ELR (cell line): ENCODE data around the gene PLCZ1.
"Not testable (repeated sequence)": the region's sequence is repeated elsewhere in the genome, so short reads cannot be mapped to it uniquely, and the experiment has no call there.

Experiments used
- DNase-seq: peaks from one replicate; pipeline ENCODE4 v3.0.0-alpha.2; 2015; ENCODE audit warnings: low read depth

Gene PLCZ1

DNA sequence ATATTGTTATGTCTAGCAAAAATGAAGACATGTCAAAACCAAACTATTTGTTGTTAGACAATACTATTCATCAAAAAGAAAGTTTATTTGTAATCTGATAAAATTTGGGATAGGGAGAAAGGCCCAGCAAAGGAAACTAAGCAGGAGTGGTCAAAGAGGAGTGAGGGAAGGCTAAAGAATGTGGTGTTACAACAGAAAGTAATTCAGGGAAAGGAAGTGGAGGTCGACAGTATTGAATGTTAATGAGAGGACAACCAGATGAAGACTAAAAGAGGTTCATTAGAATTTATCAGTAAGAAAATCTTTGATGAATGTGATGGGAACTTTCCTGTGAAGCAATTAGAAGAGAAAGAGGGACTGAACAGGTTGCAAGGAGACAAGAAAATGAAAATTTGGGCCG, 33.9 kb downstream of the PLCZ1 start:
- peak; percentile 15 for DNase-seq

DNA sequence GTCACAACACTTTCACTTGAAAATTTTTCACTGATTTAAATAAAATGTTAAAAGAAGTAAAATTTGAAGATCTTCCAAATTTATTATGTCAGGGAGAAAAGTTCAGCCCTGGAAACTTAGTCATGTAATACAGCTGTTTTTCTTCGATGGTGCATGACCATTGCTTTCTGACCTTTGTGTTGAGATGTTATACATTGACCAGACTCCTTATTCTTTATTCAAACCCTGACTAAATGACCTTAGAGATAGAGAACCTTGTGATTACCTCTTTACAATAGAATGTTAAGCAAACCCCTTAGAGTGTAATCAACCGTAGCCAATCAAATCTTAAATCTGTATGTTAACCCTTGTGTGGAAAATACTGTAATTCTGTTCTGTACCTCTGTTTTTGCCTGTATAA, 34.5 kb downstream of the PLCZ1 start:
- no peak for DNase-seq

DNA sequence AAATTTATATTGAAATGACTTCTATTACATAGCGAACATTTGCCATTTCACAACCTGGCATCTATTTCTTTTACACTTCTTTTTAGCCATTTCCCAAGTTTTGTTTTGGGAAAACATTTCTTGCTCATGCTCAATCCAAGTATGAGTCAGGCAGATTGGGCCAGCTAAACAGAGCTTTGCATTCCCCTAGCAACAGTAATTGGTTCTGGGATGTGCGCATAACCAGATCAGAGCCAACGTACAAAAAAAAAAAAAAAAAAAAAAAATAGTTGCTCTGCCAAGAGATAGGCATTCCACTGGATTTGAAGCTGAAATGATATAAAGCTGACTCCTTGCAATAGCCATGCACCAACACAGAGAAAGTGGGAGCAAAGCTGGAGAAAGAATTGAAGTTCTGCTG, 37.5 kb downstream of the PLCZ1 start:
- DNase-seq: peak; percentile 62

DNA sequence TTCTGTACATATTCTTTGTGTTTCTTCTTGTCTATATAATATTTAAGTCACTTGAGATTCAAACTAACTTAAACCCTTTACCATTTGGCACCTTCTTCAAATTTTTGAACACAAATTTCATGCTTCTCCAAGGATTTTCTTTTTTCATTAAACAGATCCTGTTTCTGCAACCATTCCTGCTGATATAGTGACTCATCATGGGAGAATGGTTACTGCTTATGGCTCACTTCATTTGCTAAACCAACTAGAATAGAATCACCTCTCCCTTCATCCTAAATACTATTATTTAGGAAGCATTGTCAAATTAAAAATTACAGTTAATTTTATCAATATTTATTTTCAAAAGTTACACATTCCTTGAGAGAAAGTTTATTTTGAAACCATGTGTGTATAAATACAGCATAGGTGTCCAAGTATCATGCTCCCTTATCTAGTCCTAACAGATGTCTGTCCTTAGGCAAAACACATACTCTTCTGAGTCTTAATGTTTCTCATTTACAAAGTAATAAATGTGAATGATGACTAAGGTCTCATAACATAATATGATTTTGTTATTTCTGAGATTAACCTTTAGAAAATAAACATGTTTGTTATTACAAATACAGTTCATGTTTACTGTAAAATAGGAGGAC, 40.7 kb downstream of the PLCZ1 start:
- peak; percentile 75 for DNase-seq

DNA sequence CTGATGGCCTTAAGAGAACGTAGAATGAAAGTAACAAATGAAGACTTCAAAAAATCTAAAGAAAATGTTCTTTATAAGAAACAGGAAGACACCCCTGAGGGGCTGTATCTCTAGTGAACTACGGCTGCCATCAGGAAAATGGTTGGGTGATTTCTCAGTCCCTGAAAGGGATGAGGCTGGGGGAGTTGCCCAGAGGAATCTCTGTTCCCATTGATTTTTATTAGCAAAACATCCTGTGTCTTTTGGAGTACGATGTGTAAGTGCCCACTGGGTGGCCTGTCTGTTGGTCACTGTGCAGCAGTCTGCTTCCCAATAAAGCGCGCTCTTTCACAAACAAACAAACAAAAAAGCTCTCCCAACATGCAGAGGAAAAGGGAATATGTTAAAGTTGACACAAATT, 43.8 kb downstream of the PLCZ1 start:
- not testable (repeated sequence) for DNase-seq

DNA sequence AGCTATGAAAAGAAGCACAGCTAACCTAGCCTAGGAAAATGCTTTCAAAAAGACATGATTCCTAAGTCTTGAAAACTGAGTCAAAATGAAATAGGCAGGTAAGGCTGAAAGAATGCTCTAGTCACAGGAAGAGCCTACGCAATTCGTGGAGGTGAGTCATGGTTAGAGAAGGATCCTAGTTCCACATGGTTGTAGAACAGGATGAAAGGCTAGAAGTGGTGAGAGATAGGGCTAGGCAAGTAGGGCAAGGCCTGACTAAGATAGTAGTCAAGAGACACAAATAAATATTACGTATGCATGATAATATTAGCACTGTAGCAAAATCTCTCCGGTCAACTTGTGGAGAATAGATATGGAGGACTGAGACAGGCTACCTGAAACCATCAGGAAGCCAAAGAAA, 47.2 kb downstream of the PLCZ1 start:
- DNase-seq: peak; percentile 100

DNA sequence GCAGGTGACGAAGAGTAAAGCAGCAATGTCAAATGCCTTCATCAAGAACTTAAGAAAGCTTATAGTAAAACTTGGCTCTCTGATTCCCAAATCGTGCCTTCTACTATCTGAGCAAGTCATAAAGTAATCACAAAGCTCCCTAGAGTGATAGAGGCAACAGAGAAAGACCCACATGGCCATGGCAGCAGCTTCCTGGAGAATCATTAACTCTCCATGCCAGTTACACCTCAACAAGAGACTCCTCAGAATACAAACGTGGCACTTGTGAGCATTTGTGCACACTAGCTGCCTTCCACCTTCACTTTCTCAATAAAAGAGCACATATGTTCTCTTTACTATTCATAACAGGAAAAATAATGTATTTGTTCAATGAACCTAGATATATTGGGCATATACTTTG, 48.0 kb downstream of the PLCZ1 start:
- no peak for DNase-seq

DNA sequence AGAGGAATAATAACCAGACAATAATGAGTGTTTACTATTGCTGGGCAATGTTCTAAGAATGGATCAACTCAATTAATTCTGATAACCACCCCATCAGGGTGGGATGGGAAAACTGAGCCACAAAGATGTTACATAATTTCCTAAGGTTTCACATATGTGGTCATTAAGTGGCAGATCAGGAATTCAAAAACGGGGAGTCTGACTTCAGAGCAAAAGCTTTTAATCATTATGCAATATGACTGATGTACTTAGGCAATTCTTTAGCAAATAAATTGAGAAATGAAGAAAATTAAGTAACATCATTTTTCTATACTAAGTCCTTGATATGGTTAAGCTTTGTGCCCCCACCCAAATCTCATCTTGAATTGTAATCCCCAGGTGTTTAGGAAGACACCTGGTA, 53.4 kb downstream of the PLCZ1 start:
- DNase-seq: no peak

DNA sequence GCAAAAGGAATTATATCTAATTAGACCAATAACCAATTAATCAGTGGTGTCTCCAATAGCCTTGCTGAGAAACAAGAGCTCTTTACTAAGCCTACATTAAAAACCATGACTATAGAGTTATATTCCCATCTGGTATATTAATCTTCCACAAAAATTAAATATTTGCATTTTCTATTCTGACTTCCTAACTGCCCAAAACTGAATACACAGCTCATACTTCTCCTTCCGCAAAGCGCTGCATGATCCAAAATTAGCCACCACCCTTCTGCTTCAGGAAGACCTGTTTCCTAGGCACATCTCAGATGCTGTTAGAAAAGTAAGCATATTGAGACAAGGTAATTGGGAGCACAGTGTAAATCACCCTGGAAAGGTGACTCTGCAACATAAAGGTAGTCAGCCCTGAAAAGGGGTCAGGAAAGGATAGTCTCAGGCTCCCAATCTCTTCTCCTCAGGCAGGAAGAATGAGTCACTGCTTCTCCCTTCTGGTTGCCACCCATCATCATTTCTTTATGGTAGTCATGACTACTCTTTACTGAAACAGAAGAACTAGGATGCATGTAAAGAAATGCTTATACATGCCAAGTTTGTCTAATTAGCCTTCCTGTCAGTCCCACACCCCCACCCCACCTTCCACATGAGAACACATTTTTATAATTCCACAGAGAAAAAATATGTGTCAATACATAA, 54.3 kb downstream of the PLCZ1 start:
- DNase-seq: peak; percentile 69

DNA sequence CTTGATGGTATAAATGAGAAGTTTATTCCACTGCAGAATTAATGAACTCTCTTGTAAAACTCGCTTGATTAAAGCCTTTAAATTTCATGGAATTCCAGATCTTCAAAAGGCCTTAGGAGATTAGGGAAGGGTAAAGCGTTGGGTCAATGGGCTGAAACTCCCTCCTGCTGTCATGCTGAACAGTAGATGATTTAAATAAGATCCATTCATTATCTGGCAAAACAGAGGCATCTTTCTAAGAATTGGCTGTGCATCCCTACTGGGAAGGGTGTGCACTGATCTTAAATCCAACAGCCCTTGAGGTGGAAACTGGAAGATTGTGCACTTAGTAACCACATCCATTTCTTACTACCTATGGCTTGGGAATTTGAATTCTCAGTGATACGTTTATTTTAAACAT, 56.0 kb downstream of the PLCZ1 start:
- no peak for DNase-seq

DNA sequence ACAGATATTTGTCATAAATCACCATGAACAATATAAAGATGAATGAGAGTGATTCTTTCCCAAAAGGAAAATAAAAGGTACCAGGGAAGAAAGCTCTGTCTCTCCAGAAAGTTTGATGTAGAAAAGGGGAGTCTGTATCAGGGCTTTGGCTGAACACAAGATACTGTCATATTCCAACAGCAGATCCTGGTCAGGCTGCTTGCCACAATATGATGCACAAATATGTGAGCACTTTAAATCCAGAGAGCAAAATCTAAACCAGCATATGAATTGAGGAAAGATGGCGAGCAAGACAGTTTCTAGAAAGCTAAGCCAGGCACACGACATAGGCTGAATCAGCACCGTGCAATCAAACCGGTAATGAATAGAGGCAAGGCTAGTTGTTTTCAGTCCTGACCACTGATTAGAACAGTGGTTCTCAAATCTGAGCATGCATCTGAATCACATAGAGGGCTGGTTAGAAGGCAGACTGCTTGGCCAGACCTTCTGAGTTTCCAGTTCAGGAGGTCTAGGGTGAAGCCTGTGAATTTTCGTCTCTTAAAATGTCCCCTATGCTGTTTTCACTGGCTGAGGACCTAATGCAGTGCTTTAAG, 60.7 kb downstream of the PLCZ1 start:
- no peak for DNase-seq

DNA sequence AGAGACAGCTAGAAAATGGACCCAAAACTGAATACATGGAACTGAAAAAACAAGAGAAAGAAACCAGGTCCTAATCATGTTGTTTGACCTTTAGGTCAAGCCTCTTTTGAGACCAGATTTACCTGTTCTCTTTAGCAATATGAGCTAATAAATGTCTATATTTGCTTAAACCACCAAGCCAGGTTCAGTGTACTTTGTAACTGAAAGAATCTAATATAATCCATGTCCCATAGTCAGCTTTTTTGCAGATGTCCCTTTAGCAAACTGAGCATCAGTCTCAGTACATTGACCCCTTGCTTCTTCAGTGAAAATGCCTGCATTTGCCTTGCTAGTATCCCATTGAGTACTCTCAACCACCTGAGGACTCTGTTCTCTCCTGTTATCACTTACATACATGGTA, 61.7 kb downstream of the PLCZ1 start:
- no peak for DNase-seq

DNA sequence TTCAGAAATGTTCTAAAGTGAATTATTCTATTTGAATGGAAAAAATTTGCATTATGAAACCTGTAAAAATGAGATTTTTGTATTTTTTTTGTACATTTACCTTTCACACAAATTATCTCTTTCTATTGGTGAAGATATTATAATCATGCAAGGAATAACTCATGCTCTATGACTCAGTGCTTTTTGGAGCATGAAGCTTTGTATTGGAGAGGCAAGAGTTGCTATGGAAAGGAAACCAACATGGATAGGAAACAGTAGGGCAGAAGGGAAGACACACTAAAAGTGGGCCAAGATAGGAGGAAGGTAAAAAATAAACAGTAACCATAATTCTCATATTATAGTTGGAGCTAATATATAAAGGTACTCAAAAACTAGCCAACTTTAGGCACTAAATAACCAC, 79.0 kb downstream of the PLCZ1 start:
- DNase-seq: peak; percentile 4

DNA sequence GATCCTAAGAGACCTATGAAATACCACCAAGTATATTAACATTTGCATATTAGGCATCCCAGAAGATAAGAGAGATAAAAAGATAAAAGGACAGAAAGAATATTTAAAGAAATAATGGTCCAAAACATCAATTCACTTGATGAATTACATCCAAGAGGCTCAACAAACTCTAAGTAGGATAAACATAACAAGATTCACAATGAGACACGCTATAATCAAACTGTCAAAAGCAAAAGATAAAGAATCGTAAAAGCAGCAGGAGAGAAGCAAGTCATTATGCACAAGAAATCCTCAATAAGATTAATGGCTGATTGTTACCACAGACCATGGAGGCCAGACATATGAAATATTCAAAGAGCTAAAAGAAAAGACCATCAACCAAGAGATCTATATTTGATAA, 79.6 kb downstream of the PLCZ1 start:
- no peak for DNase-seq

DNA sequence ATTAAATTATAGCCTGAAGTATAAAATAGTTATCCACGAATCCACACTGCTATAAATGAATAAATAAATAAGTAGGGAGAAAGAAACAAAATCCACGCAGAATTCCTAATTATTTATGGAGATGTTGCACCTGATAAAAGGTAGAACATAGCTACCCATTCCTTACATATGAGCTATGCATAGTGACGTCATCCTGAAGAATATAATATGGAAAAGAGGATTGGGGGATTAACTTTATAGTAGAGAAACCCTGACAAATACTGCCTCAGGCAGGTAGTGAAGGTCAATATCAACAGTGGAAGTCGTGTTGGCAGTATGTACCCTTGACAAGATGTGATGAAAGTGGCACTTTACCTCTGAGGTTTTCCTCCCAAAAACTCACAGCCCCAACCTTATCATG, 82.5 kb downstream of the PLCZ1 start:
- no peak for DNase-seq

DNA sequence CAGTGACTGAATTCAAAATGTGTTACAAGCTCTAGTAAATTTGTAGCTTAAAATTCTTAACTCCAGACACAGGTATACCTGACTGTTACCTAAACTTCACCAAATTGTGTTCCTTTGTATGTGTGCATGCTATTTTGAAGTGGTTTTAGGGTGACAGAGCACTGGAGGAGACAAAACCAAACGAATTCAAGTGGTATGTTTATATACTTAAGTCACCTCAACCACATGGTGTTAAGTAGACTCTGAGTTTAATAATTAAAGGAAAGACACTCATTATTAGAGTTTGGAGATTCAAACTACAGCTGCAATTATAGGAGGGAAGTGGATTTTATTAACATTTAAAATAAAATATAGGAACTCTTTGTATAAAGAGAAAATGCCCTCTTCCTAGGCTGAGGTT, 84.3 kb downstream of the PLCZ1 start:
- no peak for DNase-seq

DNA sequence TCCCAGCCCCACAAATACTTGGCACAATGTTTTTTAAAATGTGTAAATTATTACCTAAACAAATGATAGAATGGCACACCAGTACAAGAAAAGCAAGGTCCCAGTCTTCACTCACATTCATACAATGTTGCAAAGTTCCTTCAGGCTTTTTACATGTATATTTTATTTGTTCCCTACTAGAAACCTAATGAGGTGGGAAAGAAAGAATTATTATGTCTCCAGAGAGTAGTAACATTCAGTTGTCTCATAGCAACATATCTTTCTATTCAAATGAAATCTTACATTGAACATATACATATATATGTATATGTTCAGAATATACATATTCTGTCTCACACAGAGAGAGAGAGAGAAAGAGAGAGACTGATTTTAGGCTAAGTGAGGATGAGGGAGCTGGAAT, 85.2 kb downstream of the PLCZ1 start:
- no peak for DNase-seq

DNA sequence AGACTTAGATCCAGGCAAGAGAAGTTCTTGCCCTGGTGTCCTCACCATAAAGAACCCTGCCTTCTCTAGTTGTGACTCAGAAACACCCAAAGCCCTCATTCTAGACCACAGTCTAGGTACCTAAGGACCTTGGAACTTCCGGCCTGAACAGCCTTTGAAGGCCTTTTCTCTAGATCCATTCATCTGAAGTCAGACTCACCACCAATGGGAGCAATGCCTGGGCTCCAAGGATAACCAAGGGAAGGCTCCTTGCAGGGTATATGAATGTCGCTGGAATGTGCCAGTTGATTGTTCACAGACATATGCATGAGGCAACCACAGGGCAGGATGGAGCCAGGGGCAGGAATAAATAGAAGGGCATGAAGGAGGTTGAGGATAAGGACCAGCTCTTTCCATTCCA, 86.3 kb downstream of the PLCZ1 start:
- peak; percentile 41 for DNase-seq

DNA sequence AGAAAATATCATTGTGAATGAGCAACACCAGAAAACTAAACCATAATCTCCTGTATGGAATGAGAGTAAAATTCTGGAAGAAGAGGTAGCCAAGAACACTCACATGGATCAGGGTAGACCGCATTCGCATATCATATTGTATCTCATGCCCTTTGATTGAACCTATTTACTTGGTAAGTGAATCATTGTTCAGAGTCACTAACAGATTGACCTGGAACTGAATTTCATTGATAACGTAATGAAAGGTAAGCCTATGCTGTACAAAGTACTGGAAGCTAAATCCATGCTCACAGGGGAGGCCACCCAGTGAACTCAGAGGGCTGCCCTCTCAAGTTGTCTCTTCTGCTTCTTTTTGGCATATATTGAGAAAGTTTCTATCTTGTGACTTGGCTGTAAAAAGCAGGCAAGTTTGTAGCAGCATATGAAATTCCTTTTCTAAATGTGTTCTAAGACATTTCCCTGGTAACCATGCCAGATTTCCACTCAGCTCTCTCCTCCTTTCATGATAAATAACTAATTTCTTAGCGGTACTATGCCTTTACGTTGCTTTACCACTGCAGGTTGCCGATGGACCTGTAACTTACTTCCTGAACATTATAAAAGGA, 91.4 kb downstream of the PLCZ1 start:
- no peak for DNase-seq

DNA sequence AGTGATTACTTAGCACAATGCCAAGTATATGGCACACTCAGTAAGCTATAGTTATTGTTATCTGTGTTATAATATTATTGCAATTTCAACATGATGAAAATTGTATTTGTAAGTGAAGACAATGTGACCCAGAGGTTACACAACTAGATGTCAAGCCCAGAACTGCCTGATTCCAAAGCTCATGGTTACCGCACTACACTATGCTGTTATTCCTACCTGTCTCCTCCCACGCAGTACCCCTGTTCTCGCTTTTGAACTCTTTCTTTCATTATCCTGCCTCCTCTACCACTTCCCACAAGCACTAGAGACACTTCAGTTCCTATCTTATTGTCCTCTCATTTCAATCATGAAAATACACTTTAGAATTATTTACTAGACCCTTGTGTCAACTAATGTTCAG, 93.2 kb downstream of the PLCZ1 start:
- no peak for DNase-seq

DNA sequence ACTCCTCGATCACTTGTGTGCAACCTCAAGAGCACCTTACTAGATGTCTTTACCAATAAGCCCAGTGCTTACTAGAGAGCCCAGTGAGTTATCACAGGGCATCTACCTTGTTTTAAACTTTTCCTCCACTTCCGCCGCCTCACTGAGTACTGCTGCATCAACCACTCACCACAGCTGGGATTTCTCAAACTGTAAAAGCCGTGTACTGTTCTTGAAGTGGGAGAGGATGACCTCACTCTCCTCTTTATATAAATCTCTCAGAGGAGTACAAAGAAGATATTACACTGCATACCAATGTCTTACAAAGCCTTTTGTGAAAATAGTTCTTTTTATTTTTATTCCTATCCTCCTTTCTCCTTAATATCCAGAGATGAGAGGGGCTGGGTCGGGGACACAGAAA, 94.1 kb downstream of the PLCZ1 start:
- DNase-seq: peak; percentile 15

DNA sequence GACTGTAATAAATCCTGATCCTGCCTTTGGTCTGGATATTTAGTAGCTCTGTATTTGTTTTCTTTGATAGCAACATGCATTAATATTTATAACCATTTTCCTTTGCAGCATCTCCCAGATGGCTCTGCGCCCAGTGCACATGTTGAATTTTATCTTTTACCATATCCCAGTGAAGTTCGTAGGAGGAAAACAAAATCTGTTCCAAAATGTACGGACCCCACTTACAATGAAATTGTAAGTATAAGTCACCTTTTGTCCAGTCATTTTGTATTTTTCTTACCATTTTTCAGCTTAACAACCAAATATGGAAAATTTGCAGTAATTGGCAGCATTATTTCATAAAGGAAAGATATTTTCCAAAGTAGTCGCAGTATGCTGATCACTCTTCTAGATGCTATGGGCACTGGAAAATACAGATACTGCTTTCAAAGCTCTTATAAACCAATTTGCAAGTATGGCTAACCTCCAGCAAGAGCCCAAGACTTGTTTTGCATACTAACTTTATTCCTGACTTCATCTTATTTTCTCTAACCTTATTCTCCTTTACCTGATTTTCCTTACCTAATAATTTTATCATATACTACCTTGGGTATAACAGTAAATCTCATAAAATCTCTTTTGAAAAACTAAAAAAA, 97.4 kb downstream of the PLCZ1 start:
- no peak for DNase-seq

DNA sequence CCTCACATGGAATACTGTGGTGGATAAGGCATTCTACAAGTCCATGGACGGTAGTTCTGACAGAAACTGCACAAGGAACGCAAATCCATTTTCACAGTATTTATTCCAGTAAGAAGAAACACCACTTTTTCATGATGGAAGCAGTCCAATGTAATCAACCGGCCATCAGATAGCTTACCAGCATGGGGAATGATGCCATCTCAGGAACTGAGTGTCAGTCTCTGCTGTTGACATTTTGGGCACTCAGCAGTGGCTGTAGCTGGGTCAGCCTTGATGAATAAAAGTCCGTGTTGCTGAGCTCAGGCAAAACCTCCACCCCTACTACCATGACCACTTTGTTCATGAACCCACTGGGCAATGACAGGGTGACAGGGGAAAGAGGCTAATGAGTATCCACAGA, 103.4 kb downstream of the PLCZ1 start:
- DNase-seq: no peak
